Activated B cell treated with CpG ODN at 0.5 μM for 24 hours (primary cell): ENCODE data around the gene WARS2. TPM values are rescaled to one million over a fixed set of nuclear protein-coding genes. Genes with fewer than 3 reads are reported as not detected.

Experiments
- ATAC-seq: fragments of 200-7000 bp; cut with Tn5 transposase; one replicate; pipeline ENCODE4 v1.10.0; 2021; ENCODE audit warnings: low read depth, mild to moderate bottlenecking, moderate library complexity
- CTCF ChIA-PET: fragments of 350-600 bp; sonication (Branson Sonifier 250); formaldehyde crosslinking; loops from one replicate; lab custom pipeline; 2021; ENCODE audit warnings: antibody characterized with exemption; lab: Charles Lee
- POLR2A ChIA-PET: fragments of 350-600 bp; sonication (Branson Sonifier 250); formaldehyde crosslinking; loops from one replicate; lab custom pipeline; 2021; ENCODE audit warnings: antibody characterized with exemption; lab: Charles Lee
- DNase-seq: peaks from one replicate; pipeline ENCODE4 v3.0.0; 2022
- H3K27ac Mint-ChIP-seq: one replicate; pipeline ENCODE4 v1.8.0; 2020; ENCODE audit warnings: mixed read lengths
- H3K27me3 Mint-ChIP-seq: one replicate; pipeline ENCODE4 v1.8.0; 2021; ENCODE audit warnings: mixed read lengths
- H3K36me3 Mint-ChIP-seq: one replicate; pipeline ENCODE4 v1.8.0; 2021; ENCODE audit warnings: low read depth, mixed read lengths
- H3K4me1 Mint-ChIP-seq: one replicate; pipeline ENCODE4 v1.8.0; 2021; ENCODE audit warnings: mixed read lengths
- H3K4me3 Mint-ChIP-seq: one replicate; pipeline ENCODE4 v1.8.0; 2020; ENCODE audit warnings: mild to moderate bottlenecking, mixed read lengths
- H3K9me3 Mint-ChIP-seq: one replicate; pipeline ENCODE4 v1.8.0; 2020; ENCODE audit warnings: mixed read lengths
- intact Hi-C: fragments of 100-400 bp; cut with micrococcal nuclease; formaldehyde crosslinking; loops from one replicate; pipeline ENCODE4 v1.15.1; 2024
- total RNA-seq: library from RNA; stranded (reverse); gene quantifications from 2 replicates; pipeline ENCODE4 v1.2.3, GENCODE V29; 2022
- TF ChIP-seq, protein P1 (sequence below): fragments of 200-600 bp; IDR thresholded peaks from one replicate; pipeline ENCODE4 v1.8.0; 2022; ENCODE audit warnings: antibody characterized with exemption, mild to moderate bottlenecking

Gene WARS2
- total RNA-seq, 1 donor from 2014 or later = 15.1 TPM

GRCh38 chr1:119093721-119094120, 46.7 kb downstream of the WARS2 start:
- intact Hi-C loops = no loop called here
- no peaks in the 10 kb centered on the region for H3K4me1 Mint-ChIP-seq
- TF ChIP-seq, protein P1, sequence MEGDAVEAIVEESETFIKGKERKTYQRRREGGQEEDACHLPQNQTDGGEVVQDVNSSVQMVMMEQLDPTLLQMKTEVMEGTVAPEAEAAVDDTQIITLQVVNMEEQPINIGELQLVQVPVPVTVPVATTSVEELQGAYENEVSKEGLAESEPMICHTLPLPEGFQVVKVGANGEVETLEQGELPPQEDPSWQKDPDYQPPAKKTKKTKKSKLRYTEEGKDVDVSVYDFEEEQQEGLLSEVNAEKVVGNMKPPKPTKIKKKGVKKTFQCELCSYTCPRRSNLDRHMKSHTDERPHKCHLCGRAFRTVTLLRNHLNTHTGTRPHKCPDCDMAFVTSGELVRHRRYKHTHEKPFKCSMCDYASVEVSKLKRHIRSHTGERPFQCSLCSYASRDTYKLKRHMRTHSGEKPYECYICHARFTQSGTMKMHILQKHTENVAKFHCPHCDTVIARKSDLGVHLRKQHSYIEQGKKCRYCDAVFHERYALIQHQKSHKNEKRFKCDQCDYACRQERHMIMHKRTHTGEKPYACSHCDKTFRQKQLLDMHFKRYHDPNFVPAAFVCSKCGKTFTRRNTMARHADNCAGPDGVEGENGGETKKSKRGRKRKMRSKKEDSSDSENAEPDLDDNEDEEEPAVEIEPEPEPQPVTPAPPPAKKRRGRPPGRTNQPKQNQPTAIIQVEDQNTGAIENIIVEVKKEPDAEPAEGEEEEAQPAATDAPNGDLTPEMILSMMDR = no peak
- ATAC-seq (no peak), DNase-seq (no peak)
- CTCF ChIA-PET = no interaction called here
- H3K9me3 Mint-ChIP-seq = peaks cover 2% of the 10 kb centered on the region
- H3K27me3 Mint-ChIP-seq = no peaks in the 10 kb centered on the region
- H3K4me3 Mint-ChIP-seq = no peak overlapping the region
- H3K27ac Mint-ChIP-seq = no peak overlapping the region
- H3K36me3 Mint-ChIP-seq = no peaks in the 10 kb centered on the region
- POLR2A ChIA-PET = no interaction called here

DNA sequence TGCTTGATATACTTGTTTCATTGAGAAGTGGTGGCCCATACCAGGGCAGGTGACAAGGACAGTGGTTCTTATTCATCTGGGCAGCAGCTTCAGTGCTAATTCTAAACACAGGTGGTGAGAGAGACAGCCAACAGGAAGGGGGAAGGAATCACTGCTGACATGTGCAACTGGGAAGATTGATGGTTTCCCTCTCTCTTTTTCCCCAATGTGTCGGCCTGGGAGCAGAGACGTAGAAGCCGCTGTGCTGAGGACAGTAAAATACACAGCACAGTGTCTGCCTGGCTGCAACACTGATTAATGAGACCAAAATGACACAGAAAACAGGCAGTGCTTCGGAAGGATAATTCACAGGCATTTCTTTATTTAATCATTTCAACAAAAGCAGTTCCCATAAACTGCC, 48.8 kb downstream of the WARS2 start:
- TF ChIP-seq, protein P1 = no peak
- ATAC-seq (no peak), DNase-seq (no peak)
- Mint-ChIP-seq H3K27ac (no peak overlapping the region), H3K27me3 (no peaks in the 10 kb centered on the region), H3K4me3 (no peak overlapping the region), H3K9me3 (peaks cover 2% of the 10 kb centered on the region), H3K36me3 (no peaks in the 10 kb centered on the region), H3K4me1 (peaks cover 12% of the 10 kb centered on the region)
- intact Hi-C loops = no loop called here
- ChIA-PET POLR2A (no interaction called here), CTCF (no interaction called here)

DNA sequence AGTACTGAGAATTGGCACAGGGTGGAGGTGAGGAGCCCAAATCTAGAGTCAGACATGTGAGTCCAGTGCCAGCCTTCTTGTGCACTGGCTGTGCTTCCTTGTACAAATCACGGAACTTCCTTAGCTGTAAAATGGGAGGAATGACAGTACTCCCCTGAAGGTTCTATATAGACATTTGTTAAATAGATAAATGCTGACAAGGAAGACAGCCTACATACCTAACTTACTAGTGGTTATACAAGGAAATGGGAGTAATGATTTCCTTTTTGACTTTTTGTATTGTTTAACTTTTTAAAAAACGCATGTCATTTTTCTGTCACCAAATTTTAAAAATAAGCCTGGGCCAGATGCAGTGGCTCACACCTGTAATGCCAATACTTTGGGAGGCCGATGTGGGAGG, 50.2 kb downstream of the WARS2 start:
- DNase-seq (no peak), ATAC-seq (no peak)
- Mint-ChIP-seq H3K27ac (no peak overlapping the region), H3K4me1 (peaks cover 14% of the 10 kb centered on the region), H3K9me3 (peaks cover 2% of the 10 kb centered on the region), H3K4me3 (no peak overlapping the region), H3K36me3 (no peaks in the 10 kb centered on the region), H3K27me3 (no peaks in the 10 kb centered on the region)
- TF ChIP-seq, protein P1 = no peak
- intact Hi-C loops = no loop called here
- ChIA-PET CTCF (no interaction called here), POLR2A (no interaction called here)

- ATAC-seq = no peak
- POLR2A ChIA-PET = no interaction called here
- Mint-ChIP-seq H3K4me3 (no peak overlapping the region), H3K9me3 (peaks cover 2% of the 10 kb centered on the region), H3K4me1 (peaks cover 14% of the 10 kb centered on the region), H3K27ac (no peak overlapping the region), H3K36me3 (peaks cover 5% of the 10 kb centered on the region), H3K27me3 (no peaks in the 10 kb centered on the region)
- CTCF ChIA-PET = no interaction called here
- DNase-seq = no peak
- intact Hi-C loops = no loop called here
- TF ChIP-seq, protein P1 = no peak
Observed at GRCh38 chr1:119086830-119087229, 53.6 kb downstream of the WARS2 start.

- ATAC-seq = no peak
- Mint-ChIP-seq H3K36me3 (peaks cover 5% of the 10 kb centered on the region), H3K4me3 (no peak overlapping the region), H3K27me3 (no peaks in the 10 kb centered on the region), H3K9me3 (no peaks in the 10 kb centered on the region), H3K27ac (no peak overlapping the region), H3K4me1 (peaks cover 14% of the 10 kb centered on the region)
- ChIA-PET POLR2A (no interaction called here), CTCF (no interaction called here)
- intact Hi-C loops = no loop called here
- DNase-seq = no peak
- TF ChIP-seq, protein P1 = no peak
Observed at GRCh38 chr1:119084798-119085197, 55.7 kb downstream of the WARS2 start.
